CD1c-positive myeloid dendritic cell (primary cell): ENCODE measurements around the gene CTNNA3.

Experiments
- DNase-seq: peaks from one replicate; pipeline ENCODE4 v3.0.0-alpha.2; 2016; ENCODE audit errors: extremely low spot score

CTNNA3 gene

GRCh38 chr10:66755474-66755873, 940.5 kb downstream of the CTNNA3 start:
- no peak for DNase-seq

DNA sequence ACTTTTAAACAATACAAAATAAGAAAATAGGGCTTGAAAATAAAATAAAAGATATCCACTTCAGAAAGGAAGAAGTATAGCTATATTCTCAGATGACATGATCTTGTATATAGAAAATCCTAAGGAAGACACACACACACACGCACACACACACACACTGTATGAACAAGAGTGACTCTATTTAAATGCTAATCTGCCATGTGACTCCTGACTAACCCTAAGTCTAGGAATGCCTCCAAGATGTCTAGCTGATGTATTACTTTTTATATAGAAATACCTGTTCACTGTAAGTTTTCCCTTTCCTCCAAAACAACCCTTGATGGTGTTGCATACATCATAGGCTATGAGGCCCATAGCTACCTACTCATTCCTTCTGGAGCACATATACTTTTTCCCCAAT, 943.3 kb downstream of the CTNNA3 start:
- DNase-seq, result no peak

DNA sequence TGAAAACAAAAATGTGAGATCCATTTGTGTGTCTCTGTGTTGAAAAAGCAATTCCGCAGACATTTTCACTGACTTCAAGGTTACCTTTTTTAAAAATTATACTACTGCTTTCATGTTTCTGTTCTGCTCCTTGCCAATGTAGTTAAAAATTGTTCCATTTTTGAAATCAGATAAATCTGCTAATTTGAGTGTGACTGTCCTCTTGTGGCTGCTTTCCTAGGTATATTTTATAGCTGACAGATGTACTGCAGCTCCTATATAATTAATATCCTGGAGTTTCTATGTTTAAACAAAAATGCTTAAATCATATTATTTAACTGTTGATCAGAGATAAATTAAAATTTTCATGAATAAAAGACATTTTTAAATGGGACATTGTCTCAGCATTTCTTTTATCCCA, 947.8 kb downstream of the CTNNA3 start:
- no peak for DNase-seq

- no peak for DNase-seq
Measured at GRCh38 chr10:66747451-66747850, 948.5 kb downstream of the CTNNA3 start.

DNA sequence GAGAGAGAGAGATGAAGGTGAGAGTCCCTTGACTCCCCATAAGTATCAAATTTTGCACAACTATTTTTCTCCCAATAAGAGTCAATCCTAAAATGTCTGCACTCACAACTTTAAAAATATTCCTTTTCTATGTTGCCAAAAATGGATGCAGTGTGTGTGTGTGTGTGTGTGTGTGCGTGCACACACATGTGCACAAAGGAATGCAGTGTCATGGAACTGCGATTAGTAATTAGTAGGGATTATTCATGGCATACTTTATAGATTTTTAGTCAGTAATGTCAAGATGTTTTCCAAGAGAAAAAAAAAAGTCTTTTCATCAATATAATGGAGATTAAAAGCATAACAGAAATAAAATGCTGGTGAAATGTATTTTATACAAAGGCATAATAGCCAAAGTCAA, 949.3 kb downstream of the CTNNA3 start:
- DNase-seq, result no peak

DNA sequence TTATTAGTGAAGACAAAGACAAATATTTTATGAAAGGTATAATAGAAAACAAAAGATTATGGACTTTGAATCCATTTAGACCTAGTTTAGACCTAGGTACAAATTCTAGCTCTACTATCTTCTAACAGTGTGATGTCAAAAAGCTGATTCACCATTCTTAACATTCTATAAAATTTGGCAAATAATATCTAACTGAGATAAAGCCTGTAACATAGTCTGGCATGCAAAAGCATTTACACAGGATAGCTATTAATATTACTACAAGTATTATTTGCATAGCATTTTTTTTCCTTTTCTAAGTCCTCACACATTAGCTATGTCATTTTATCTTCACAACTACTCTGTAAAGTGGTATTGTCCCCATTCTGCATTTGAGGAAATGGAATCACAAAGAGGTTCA, 949.7 kb downstream of the CTNNA3 start:
- DNase-seq, result no peak

DNA sequence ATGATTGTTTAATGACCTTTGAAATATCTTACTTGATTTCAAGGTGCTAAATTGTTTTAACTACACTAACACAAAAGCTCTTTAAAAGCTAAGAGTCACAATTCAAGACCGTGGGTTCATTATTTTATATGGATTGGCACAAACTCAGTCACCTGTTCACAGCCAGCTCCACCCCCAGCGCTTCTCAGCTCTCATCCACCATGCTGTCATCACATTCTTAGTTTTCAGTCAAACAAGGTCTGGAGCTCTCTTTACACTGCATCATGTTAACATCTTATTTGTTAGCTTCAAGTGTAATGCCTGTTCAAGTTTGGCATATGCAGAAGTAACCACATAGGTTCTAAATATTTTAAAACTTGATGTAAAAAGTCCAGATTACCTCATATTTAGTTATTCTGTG, 951.1 kb downstream of the CTNNA3 start:
- no peak for DNase-seq

- no peak for DNase-seq
Measured at GRCh38 chr10:66737241-66737640, 958.8 kb downstream of the CTNNA3 start.

DNA sequence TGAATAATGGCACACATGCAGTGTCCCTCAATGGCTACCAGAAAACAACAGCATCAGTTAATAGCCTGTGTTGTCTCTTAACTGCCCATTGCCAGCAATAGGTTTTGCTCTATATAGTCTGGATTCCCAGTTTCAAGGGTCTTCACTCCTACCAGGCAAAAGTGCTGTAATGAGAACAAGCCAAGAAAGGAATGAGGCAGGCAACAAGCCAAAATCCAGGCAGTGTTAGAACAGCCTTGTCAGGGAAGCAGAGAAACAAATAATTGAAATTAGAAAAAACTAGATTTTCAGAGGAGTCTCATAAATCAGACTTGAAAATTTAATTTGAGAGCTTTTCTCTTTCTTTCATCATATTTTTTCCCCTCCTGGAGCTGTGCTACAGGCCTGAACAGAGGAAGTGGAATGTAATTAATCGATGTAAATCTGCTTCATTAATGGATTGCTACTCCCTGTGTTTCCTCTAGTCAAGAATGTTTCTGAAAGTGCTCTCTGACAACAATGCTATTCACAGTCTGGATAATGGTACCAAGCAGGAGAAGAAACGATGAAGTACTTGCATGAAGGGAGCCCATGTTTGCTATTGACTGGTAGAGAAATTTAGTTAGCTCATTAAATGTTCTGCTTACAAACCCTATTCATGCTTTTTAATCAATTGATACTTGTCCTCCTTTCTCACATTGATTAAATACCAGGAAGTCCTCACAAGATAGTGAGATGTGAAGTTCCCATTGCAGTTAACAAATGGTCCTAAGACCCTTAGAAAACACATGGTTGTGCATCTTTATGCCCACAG, 972.2 kb downstream of the CTNNA3 start:
- no peak for DNase-seq

DNA sequence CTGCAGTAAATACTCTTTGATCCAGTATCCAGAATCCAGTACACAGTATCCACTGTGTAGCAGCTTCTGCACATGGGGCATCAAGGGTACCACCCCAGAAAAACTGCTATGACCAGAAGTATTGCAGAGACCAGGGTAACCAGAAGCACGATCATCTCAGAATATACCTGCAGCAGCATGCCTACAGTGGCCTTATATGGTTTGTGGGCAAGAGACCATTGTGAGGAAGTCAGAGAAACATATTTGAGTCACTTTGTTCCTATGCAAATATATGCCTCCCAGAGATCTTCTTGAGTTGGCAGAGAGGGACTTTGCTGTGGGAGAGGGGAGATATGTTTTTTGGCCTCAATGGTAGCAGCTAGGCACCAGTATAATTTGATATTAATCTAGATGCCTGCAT, 976.5 kb downstream of the CTNNA3 start:
- DNase-seq, result no peak

- DNase-seq, result no peak
Measured at GRCh38 chr10:66717231-66717981, 978.6 kb downstream of the CTNNA3 start.

GRCh38 chr10:66714741-66715140, 981.3 kb downstream of the CTNNA3 start:
- no peak for DNase-seq

GRCh38 chr10:66713387-66713786, 982.6 kb downstream of the CTNNA3 start:
- DNase-seq, result no peak

DNA sequence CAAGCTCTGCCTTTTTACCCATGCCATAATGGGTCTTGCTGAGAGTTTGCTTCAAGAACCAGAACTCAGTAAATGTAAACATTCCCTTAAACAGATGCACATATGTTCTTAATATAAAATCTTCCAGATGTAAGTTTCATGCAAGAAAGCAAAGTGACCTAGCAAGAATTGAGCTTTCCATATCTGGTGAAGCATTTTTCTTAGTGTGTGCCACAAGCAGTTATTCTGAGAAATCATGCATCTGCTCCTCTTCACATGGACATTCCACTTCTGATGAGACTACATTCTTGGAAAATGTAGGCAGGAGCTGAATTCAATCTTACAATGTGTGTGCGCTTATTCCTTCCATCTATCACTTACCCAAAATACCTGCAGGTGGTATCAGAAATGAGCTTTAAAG, 997.9 kb downstream of the CTNNA3 start:
- no peak for DNase-seq

DNA sequence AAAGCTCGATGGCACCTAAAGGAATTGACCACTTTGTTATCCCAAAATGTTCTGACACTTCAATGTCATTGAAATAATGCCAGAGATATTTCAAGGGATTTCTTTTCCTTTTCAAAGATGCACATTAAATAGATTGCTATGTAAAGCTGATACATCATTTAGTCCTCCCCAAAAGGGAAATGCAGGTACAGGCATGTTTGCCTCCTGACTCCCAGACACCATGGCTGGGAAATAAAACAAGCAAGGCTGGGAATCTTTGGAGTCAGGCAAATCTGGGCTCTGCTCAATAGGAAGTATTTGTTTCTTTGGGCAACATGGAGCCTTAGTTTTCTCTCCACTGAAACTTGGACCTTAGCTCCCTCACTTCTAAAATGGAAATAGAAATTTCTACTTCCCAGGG, 1000.9 kb downstream of the CTNNA3 start:
- DNase-seq, result no peak

DNA sequence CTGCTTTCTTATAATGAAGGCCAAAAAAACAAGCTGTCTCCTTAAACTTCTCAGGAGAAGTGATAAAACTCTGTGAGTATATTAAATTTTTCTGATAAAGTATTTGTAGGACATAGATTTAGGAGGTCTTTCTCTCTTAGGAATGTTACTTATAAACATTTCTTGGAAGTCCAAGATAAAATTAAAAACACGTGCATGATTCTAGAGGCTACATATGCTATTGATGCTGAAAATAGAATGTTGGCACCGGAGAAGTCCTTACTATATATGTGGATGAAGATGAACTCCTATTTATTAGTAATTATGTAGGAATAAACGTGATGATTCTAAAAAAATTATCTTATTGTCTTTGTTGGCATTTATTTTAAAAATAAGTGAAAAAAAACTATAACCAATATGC, 1011.4 kb downstream of the CTNNA3 start:
- no peak for DNase-seq

DNA sequence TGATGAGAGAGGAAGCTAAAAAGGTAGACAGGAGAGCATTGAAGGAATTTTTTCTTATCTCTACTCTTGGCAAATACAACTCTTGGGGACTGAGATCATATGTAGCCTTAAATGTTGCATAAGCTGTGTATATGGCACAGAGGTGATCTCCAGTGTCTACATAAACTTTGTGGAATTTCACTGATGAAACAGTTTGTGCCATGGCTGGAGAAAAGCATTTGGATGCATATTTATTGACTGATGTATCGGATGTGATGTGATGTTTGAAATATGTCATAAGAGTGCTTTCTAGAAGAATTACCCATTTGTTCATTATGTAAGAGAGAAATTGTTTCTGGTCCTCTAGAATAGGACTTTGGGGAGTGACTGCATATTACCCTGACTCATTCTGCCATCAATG, 1015.1 kb downstream of the CTNNA3 start:
- DNase-seq, result no peak

DNA sequence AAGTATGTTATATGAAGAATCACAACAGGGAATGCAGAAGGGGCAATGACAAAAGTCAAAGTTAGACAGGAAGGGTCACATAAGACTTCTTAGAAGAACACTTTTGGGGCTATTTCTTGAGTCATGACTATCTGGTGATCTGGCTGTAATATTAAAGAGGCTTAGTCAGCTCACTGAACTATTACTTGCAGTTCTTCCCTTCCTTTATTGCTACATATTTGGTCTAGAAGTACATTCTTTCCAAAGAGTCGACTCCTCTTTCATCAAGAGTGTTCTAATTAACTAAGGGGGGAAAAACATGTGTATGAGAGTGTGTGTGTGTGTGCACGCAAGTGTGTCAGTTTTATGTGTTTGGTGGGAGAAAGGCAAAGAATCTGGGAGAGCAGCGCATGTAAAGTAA, 1017.5 kb downstream of the CTNNA3 start:
- no peak for DNase-seq

GRCh38 chr10:66673071-66673470, 1022.9 kb downstream of the CTNNA3 start:
- no peak for DNase-seq

DNA sequence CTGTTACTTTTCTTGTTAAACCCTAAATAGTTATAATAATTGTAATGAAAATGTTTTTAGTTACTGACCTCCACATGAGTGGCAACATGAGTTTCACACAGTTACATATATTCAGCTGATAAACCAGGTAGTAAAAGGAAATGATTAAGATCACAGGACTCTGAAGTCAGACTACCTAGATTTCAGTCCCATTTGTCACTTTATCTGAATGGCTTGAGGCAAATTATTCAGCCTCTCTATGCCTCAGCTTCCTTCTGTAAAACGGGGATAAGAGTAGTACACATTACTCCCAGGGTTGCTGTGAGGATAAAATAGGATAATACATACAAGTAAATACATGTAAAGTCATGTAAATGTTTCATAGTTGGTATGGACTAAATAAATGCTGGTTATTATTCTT, 1024.4 kb downstream of the CTNNA3 start:
- DNase-seq, result no peak

- DNase-seq, result no peak
Measured at GRCh38 chr10:66671064-66671463, 1024.9 kb downstream of the CTNNA3 start.

DNA sequence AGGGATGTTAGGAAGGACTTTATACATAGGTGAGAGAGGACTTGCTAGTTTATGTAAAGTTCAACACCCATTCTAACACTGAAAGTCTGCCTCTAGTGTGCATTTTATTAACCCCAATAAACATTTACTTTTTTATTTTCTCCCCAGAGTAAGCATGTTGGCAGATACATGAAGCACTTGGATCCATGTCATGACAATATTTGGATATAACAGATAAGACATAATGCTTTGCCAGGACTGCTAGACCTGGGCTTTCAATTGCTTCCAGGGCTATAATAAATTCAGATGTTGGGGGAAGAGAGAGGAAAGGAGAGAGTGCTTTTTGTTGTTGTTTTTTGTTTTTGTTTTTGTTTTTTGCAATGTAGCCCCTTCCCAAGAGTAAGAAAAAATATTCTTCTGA, 1039.5 kb downstream of the CTNNA3 start:
- DNase-seq, result no peak

DNA sequence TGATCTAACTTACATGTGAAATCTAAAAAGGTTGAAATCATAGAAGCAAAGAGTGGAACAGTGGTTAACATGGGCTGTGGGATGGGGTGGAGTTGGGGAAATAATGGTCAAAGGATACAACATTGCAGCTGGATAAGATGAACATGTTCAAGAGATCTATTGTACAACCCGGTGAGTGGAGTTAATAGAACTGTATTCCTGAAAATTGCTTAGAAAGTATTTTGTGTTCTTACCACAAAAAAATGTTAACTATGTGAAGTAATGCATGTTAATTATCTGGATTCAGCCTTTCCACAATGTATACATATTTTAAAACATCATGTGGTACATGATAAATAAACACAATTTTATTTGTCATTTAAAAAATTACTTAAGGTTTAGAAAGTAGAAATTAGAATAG, 1041.1 kb downstream of the CTNNA3 start:
- no peak for DNase-seq
